Activated CD4-positive, alpha-beta T cell treated with anti-CD3 and anti-CD28 coated beads, Interleukin-2, amount 50 U/mL, for 4 hours (primary cell): ENCODE results near the gene TNFAIP2.

Experiments used
- DNase-seq, 2 experiments: peaks; one replicate each; pipeline ENCODE4 v3.0.0-alpha.2; 2020

The TNFAIP2 gene

GRCh38 chr14:103094406-103095209, 28.7 kb upstream of the TNFAIP2 start, which contains the start of gene EXOC3L4:
Gene EXOC3L4, plus strand, starts transcription at chr14:103094725. Its CDS starts 5,495 bp downstream, at chr14:103100220.
- DNase-seq, result no peak

DNA sequence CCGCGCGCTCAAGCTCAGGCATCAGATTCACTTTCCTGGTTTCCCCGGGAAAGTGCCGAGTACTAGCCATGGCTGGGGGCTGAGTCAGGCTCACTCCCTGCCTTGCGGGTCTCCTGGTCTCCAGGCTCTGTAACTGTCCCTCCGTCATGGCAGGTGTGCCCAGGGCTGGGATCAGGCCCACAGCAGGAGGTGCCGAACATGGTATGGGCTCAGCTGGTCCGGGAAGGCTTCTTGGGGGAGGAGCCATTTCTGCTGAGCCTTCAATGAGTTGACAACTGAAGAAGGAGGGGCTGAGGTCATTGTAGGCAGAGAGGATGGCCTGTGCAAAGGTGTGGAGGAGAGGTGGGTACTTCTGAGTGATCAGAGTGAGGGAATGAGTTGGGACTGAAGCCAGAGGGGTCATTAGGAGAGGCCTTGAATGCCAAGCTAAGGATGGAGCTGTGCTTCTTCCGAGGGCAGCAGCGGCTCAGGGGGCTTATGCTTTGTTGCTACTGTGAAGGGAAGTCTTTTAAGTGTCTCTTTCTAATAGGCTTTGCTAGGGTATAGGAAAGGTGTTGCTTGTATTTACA, 28.0 kb upstream of the TNFAIP2 start:
- DNase-seq, result no peak

- DNase-seq, result no peak
Observed at GRCh38 chr14:103096387-103096786, 26.9 kb upstream of the TNFAIP2 start.

GRCh38 chr14:103097244-103097993, 25.8 kb upstream of the TNFAIP2 start:
- no peak for DNase-seq

DNA sequence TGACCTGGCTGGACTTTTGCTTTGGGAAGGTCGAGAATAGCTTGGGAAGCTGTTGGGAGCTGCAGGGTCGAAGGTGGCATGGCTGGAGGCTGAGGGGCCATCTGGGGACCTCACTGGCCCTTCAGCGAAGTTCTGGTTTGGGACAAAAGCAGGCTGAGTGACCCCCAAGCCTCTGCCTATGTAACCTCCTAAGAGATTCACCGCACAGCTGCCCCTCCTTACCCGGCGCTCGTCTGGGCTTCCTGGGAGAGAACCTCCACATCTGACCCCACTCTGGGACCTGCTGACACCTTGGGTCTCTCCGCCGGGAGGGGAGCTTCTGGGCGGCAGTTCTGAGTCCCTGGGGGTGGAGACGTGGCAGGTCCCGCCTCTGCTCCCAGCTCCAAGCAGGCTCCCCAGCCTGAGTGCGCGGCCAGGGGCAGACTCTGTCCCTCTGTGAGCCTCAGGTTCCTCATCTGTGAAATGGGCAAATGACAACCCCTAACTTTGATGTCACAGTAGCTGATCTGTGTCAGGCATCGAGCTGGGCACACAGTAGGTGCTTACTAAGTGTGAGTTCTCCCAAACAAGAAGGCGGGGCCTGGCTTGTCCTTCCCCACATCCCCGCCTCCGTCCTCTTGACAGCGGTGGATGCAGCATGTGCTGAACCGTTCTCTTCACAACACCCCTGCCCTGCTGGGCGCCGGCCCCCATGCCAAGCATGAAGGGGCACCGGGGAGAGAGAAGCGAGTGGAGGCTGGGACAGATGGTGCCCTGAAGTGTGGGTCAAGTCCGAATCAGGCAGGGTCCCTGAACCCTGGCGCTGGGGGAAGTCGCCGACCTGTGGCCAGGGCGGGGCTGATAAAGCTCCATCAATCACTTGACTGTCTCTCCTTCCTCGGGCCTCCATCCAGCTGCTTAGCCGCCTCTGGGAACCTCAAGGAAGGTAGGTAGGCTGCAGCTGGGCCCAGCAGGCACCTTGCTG, 25.0 kb upstream of the TNFAIP2 start:
- no peak for DNase-seq

DNA sequence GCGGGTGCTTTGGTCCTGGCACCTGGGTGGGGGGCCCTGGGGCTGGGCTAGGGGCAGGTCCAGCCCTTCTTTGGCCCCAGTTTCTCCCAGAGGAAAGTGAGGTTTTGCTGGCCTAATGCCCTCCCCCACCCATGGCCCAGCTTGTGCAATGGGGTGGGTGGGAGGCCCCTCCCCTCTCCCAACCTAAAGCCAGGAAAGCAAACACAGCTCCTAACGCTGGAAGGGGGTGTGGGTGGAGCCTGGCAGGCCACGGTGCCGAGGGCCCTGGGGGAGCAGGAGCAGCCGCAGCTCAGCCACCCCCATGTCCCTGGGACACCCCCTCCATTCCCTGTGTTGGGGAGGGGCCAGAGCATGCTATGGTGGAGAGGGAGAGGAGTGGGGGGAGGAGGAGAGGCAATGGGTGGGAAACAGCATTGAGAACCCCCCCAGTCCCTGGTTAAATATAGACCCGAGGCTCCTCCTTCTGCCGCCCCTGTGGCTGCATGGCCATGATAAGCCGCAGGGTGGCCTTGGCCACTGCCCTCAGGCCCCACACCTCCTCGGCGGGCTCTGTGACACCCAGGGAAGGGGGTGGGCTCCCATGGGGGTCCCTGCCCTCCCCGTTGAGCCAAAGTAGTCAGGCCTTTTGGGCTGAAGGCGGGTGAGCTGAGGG, 24.1 kb upstream of the TNFAIP2 start:
- no peak for DNase-seq

DNA sequence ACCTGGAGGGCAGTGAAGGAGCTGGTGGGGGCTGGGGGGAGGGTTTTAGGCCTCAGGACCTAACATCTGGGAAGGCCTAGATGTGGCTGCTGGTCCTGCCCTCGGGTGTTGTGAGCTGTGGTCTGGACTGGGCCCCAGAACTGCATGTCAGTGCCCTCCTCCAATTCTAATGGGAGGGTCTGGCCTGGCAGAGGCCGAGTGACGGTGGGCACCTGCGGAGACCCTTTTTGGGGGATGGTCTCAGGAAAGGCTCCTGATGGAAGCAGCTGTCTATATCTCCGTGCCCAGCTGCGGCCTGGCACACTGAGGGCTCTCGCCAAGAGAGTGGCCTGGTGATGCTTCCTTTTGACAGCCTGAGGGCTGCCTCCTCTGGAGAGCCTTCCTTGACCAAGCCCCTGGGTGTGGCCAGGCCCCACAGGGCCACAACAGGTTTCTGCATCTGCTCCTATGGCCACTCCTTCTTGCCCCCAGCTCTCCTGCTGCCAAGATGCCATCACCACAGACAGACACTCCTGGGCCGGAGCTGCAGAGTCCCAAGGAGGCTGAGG, 23.5 kb upstream of the TNFAIP2 start:
- no peak for DNase-seq

DNA sequence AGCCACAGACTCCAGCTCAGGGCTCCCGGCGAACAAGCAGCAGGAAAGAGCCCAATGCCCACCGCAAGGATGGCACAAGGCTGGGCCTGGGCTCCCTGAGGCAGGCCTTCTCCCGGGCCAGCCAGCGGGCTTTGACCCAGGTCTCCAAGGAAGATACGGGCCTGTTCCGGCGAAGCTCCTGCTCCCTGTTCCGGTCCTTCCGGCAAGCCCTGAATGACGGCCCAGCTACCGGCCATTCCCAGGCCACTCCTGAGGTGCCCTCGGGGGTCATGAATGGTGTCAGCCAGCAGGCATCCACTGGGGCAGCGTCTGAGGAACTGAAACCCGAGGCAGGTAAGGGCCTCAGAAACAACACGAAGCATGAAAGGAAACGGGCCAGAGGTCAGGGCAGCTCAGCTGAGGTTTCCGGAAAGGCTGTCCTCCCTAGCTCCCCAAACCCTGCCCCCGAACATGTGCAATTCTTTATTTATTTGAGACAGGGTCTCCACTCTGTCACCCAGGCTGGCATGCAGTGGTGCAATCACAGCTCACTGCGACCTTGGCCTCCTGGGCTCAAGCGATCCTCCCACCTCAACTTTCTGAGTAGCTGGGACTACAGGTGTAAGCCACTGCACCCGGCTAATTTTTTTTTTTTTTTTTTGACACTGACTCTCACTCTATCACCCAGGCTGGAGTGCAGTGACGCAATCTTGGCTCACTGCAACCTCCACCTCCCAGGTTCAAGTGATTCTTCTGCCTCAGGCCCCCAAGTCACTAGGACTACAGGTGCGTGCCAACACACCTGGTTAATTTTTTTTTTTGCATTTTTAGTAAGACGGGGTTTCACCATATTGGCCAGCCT, 22.8 kb upstream of the TNFAIP2 start:
- DNase-seq, result no peak

DNA sequence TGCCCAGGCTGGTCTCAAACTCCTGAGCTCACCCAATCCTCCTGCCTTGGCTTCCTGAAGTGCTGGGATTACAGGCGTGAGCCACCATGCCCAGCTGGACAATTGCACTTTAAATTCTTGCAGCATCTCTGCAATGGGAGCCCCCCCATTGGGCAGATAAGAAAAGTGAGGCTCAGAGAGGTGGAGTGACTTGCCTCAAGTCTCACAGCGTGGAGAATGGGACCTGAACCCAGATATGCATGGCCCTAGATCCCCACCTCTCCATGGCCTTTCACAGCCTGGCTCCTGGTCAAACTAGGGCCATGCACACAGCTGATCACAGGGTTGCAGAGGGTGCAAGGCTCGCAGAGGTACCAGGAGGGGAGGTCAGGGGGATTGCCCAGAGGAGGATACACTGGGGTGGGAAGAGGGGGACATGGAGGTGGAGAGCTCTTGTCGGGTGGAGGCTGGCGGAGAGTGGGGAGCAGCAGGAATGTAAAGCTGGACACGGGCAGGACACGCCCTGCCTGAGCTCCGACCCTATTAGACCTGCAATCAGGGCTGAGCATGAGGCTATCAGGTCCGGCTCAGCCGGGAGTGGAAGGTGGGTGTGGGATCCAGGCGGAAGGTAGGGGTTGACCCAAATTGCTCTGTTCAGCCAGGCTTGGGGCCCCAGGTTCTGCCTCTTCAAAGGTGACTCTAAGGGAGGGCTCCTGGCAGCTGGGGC, 21.9 kb upstream of the TNFAIP2 start:
- DNase-seq, result no peak

DNA sequence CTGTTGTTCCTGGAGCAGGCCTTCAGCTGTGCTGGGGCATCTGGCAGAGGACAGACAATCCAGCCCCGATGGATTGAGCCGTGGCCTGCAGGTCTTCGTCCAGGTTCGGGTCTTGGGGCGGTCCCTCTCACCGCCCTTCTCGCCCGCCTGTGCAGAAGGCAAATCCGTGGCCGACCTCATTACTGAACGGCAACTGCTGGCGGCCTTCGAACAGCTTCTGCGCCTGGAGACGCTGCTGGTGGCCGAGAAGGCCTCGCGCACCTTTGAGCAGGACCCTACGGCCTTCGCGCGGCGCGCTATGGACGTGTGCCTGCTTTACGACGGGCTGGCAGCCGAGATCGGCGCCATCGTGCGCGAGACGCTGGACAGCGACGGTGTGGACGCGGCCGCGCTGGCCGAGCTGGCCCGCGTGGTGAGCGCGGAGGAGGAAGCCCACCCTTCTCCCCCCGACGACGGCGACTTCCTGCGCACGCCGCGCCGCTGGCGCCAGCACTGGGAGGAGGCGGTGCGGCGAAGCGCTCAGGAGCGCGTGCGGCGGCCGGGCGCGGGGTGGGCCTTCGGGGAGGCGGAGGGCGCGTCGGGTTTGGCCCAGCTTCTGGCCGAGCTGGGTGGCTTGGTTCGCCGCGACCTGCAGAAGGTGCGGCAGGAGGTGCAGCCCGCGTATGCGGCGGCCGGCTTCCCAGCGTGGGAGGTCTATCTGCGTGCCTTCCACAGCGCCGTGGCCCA, 21.1 kb upstream of the TNFAIP2 start:
- no peak for DNase-seq

GRCh38 chr14:103102689-103103260, 20.5 kb upstream of the TNFAIP2 start:
- no peak for DNase-seq

DNA sequence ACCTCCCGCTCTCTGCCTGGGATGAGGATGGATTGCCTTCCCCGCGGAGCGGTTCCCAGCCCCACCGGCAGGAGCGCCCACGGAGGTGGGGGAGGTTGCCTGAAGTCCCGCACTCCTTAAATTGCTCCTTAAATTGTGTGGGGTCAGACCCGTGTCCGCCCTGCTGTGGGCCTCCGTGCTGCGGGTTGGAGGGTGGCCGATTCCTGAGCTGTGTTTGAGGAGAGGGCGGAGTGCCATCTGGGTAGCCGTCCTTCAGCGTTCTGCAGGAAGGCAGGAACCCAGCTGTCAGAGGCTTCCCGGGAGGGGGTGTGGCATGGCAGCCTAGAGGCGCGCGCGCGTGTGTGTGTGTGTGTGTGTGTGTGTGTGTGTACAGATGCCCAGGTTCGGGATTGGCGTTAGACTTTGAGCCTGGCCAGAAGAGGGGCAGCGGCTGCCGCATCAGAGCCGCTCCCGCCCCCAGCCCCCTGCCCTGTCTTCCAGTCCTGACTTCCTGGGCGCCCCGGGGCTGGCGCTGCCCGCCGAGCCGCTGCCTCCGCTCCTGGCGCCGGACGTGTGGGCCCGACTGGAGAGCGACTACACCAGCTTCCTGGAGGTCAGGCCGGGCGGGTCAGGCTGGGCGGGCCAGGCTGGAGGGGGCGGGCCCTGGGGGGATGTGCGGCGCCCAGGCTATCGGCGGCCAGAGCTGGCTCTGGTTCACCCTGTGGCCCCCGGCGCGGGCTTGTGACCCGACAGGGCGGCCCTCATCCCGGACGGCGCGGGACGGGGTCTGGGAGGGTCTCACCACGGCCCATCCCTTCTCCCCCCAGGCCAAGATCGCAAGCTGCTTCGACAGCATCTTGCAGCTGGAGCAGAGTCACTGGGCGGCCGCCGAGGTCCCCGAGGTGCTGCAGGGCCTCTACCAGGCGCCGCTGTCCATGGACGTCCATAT, 19.5 kb upstream of the TNFAIP2 start:
- DNase-seq, result no peak

GRCh38 chr14:103104389-103104653, 18.9 kb upstream of the TNFAIP2 start:
- no peak for DNase-seq

DNA sequence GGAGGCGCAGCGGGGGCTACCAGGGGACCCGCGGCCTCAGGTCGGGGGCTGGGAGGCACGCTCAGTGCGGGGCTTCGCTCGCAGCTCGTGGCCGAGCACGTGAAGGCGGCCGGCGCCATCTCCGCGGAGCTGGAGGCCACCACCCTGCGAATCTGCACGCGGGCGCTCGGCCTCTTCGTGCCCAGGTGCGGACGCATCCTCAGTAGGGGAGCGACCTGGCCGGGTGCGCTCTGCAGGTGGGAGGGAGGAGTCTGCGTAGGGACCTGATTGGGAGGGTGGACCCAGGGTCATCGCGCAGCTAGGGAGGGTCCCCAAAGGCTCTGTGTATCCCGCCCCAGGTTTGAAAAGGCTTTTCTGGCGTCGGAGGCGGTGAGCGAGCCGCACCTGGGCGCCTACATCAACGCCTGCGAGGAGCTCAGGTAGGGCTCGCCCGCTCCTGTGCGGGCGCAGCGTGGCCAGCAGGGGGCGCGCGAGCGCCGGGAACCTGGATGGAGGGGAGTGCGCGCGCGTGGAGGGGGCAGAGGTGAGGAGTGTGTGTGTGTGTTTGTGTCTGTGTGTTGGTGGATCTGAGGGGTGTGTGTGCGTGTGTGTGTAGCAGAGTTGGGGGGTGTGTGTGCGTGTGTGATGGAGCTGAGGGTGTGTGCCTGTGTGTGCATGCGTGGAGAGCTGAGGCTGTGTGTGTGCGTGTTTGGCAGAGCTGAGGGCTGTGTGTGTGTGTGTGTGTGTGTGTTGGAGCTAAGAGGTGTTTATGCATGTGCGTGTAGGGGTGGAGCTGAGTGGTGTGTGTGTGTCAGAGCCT, 18.4 kb upstream of the TNFAIP2 start:
- peak; percentile 67 to 70 for DNase-seq

DNA sequence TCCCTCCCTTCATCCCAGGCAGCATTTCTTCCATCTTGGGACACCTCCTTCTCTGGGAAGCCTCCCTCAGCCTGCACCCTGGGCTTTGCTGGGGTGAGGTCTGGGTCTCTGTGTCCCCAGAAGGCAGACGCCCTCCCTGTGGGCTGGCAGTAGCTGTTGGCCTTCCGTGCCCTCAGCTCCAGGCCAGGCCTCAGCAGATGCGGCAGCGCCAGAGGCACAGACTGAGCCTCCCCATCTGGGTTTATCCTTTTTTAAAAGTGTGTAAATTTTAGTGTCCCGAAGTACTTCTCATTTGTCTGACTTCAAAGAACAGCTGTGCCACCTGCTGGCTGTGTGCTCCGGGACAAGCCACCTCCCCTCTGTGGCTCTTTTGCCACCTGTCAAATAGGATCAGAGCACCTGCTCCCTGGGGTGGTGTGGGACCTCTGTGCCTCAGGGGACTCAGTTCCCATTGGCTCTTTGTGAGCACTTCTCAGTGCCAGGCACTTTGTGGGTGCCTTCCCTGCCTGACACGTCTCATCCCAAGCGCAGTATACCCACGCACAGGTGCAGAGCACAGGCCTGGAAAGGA, 17.6 kb upstream of the TNFAIP2 start:
- DNase-seq, result no peak

DNA sequence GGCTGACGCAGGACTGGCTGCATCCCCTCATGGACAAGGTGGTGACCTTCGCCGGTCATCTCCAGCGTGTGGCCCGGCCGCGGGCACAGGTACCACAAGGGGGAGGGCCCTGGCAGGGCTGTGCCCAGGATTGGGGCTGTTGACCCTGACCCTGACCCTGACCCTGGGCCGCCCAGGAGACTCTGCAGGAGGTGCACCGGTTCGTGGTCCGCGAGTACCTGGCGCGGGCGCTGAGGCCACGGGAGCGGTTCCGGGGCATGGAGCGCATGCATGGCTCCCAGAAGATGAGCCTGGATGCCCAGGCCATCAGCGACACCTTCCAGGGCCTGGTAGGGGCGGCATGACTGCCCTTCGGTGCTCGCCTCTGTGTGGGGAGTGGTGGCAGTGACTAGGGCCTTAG, 15.8 kb upstream of the TNFAIP2 start:
- no peak for DNase-seq
